Stimulated activated CD8-positive, alpha-beta memory T cell treated with anti-CD3 and anti-CD28 coated beads, Interleukin-12 subunit alpha, Interleukin-12 subunit beta, amount 100 ng/mL, for 1 hour (primary cell): ENCODE data around the gene NPHS1.
"Not testable (repeated sequence)": the region's sequence is repeated elsewhere in the genome, so short reads cannot be mapped to it uniquely, and the experiment has no call there.

ENCODE experiments used
- DNase-seq: peaks from one replicate; pipeline ENCODE4 v3.0.0-alpha.2; 2020; ENCODE audit warnings: low read depth

The NPHS1 gene

GRCh38 chr19:35816262-35816661 lies 36.0 kb downstream of the NPHS1 start:
- no peak for DNase-seq

- no peak for DNase-seq
Observed at GRCh38 chr19:35813043-35813890, 39.0 kb downstream of the NPHS1 start.

GRCh38 chr19:35812220-35813042 lies 39.9 kb downstream of the NPHS1 start, which contains the start of gene PRODH2:
Gene PRODH2 (minus strand): TSS chr19:35812845. CDS start chr19:35812805, 40 bp downstream.
- DNase-seq: no peak

GRCh38 chr19:35811317-35812219 lies 40.7 kb downstream of the NPHS1 start:
- no peak for DNase-seq

- DNase-seq: no peak
Observed at GRCh38 chr19:35807633-35808032, 44.7 kb downstream of the NPHS1 start.

GRCh38 chr19:35806597-35806996 lies 45.7 kb downstream of the NPHS1 start:
- DNase-seq: no peak

GRCh38 chr19:35805526-35806102 lies 46.7 kb downstream of the NPHS1 start:
- DNase-seq: no peak

- no peak for DNase-seq
Observed at GRCh38 chr19:35801828-35802227, 50.5 kb downstream of the NPHS1 start.

GRCh38 chr19:35797663-35798062 lies 54.6 kb downstream of the NPHS1 start:
- DNase-seq: no peak

- DNase-seq: no peak
Observed at GRCh38 chr19:35796645-35797542, 55.4 kb downstream of the NPHS1 start.

- not testable (repeated sequence) for DNase-seq
Observed at GRCh38 chr19:35795564-35795963, 56.7 kb downstream of the NPHS1 start.

GRCh38 chr19:35793381-35794165 lies 58.7 kb downstream of the NPHS1 start:
- no peak for DNase-seq

- no peak for DNase-seq
Observed at GRCh38 chr19:35792888-35793287, 59.4 kb downstream of the NPHS1 start.

- DNase-seq: no peak
Observed at GRCh38 chr19:35792312-35792711, 60.0 kb downstream of the NPHS1 start.

GRCh38 chr19:35791814-35792279 lies 60.5 kb downstream of the NPHS1 start:
- DNase-seq: no peak

GRCh38 chr19:35790981-35791813 lies 61.1 kb downstream of the NPHS1 start:
- DNase-seq: no peak

- DNase-seq: no peak
Observed at GRCh38 chr19:35789978-35790944, 62.0 kb downstream of the NPHS1 start.
